Stimulated activated CD8-positive, alpha-beta memory T cell treated with anti-CD3 and anti-CD28 coated beads, Interleukin-2, amount 100 ng/mL, for 1 hour (primary cell): ENCODE data around the gene INPP5F.
"Not testable (repeated sequence)": the region's sequence is repeated elsewhere in the genome, so short reads cannot be mapped to it uniquely, and the experiment has no call there.

ENCODE experiments used
- DNase-seq, 2 donors: peaks; one replicate each; pipeline ENCODE4 v3.0.0-alpha.2; 2020; ENCODE audit warnings: low read depth in 2 of 2

The INPP5F gene

DNA sequence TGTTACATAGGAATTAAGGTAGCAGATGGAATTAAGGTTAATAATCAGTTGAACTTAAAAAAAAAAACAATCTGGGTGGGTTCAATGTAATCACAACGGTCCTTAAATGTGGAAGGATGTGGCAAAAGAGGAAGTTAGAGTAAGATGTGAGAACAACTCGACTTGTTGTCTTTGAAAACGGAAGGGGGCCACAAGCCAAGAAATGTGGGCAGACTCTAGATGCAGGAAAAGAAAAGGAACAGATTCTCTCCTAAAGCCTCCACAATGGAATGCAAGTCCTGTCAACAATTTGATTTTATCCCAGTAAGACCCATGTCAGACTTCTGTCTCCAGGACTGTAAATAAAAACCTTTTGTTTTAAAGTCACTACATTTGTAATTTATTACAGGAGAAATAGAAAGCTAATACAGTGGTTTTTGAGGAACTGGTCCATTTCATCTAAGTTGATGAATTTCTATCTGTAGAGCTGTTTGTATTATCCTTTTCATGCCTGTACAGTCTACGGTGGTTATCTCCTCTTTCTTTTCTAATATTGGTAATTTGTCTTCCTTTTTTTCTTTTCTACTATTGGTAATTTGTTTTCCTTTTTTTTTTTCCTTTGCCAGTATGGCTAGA is 138.2 kb downstream of the INPP5F start:
- DNase-seq = no peak

DNA sequence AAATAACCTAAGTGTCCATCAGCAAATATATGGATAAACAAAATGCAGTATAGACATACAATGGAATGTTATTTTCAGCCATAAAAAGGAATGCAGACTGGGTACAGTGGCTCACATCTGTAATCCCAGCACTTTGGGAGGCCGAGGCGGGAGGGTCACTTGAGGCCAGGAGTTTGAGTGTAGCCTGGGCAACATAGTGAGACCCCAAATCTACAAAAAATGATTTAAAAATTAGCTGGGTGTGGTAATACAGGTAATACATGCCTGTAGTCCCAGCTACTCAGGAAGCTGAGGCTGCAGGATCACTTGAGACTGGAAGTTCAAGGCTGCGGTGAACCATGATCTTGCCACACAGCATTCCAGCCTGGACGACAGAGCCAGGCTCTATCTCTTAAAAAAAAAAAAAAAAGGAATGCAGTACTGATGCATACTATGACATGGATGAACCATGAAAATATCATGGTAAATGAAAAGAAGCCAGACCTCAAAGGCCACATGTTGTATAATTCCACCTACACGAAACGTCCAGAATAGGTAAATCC is 139.9 kb downstream of the INPP5F start:
- DNase-seq = no peak

DNA sequence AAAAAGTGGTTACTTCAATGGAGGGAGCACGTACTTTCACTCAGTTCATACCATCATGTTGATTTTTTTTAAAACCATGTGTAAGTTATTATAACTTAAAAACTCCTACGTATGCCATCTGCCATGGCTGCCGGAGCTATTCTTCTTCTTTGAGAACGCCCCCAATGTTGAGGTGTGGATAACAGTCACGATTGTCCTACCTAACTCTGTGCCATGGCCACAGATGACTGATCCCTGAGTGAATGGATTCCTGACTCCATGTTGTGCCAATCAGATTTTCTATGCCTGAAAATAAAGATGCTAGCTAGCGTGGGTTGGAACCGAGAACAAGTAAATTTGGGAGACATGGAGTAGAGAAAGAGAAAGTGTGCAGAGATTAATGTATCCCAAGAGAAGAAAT is 141.5 kb downstream of the INPP5F start:
- DNase-seq = no peak

GRCh38 chr10:119869398-119869797 is 143.5 kb downstream of the INPP5F start:
- DNase-seq = not testable (repeated sequence)

DNA sequence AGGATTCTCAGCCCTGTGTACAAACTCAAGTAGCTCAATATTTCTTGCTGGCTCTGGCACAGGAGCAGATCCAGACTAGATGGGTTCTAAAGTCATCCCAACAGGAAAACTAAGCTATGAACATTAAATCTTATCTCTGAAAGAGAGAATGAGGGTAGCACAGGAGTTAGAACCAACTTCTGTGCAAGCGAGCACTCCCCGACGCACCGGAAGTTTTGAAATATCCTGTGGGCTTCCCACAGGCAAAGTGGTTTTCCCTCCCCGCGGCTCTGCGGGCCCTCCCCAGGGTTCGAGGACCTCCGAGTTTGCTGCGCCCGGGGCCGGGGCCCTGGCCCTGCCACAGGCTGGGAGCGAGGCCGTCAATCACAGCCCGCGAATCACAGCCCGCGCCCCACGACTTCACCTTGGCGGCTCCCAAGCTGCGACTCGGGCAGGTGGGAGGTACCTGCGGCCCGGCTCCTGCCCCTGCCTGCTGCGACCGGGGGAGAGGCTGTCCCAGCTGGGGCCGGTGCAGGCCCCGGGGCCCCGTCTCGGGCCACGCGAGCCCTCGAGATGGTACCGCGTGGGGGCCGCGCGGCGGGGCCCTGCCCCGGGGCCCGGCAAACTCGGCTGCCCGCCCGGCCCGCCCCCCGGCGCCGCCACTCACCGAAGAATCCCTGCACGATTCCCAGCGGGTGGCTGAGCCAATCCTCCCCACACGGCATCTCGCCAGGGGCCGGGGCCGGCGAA is 146.2 kb downstream of the INPP5F start:
- DNase-seq = peak; percentile 14 to 26

DNA sequence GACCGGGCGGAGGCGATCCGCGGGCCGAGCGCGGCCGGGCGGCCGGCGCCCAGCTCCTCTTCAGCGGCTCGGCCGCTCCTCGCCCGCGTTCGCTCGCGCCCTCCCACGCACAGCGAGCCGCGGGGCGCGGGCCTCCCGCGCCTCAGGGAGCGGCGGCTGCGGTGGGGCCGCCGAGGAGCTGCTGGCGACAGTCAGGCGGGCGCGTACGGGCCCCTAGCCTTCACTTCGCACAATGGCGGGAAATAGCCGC is 146.7 kb downstream of the INPP5F start, which contains the start of gene MCMBP:
Gene MCMBP (minus strand): TSS at position 234 of the 250 bp plus-strand sequence. CDS start 259 bp downstream, outside the sequence.
- no peak for DNase-seq

DNA sequence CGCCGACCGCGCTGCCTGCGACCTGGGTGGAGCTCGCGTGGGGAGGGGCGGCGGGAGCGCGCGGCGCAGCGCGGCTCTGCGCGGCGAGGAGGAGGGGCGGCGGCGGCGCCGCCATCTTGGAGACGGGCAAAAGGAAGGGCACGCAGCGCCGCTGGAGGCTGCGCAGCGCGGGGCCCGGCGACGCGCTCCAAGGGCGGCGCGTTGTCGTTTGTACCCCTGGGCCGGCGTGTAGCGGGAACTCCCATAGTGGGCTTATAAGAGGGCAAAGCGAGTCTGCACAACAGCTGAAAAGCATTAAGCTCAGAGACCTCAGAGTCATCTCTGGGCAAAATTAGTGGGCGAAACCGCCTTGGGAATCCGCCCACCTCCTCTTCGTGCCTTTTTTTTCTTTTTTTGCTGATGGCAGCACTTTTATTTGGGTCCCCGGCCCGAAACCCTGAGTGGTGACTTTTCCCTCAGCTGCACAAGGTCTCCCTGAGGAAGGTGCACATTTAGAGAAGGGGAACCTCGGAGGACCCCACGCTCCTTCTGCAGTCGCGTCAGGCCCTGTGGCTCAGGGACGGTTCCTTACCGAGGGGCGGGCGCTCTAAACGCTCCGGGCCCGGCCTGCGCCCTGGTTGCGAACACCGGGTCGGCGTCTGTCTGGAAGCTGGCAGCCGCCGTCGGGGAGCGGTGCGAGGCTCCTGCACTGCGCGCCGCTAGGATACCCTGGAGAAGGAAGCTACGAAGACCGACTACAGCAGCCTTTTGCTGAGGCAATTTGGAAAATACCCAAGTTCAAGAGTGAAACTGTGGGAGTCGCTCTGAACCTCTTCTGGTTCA is 147.2 kb downstream of the INPP5F start:
- peak; percentile 73 to 78 for DNase-seq

GRCh38 chr10:119878524-119878923 is 152.7 kb downstream of the INPP5F start:
- no peak for DNase-seq
